HepG2 (cell line): ENCODE data around the gene SPATA25. TPM values are rescaled to one million over a fixed set of nuclear protein-coding genes. Genes with fewer than 3 reads are reported as not detected.

ENCODE experiments used
- AKNA ChIP-seq: sonication (generic); formaldehyde crosslinking; IDR thresholded peaks from 2 replicates; pipeline ENCODE4 v1.4.0; 2020; ENCODE audit warnings: missing genetic modification reagents, borderline replicate concordance
- CREB1 ChIP-seq, 2 experiments: fragments of 450-650 bp in 1 of 2; IDR thresholded peaks; 2 replicates each; pipeline ENCODE4 v1.6.1; 2016 to 2017; ENCODE audit warnings: control low read depth in 1 of 2, mild to moderate bottlenecking in 1 of 2, missing compliant biosample characterization in 1 of 2, missing genetic modification characterization in 1 of 2
- GLI4 ChIP-seq: sonication (generic); formaldehyde crosslinking; IDR thresholded peaks from 2 replicates; pipeline ENCODE4 v1.5.1; 2020; ENCODE audit warnings: missing genetic modification reagents, mild to moderate bottlenecking, moderate library complexity, borderline replicate concordance
- JUND ChIP-seq: sonication (generic); formaldehyde crosslinking; IDR thresholded peaks from 2 replicates; pipeline ENCODE4 v1.8.0; 2022; ENCODE audit warnings: mild to moderate bottlenecking, missing genetic modification reagents
- KLF11 ChIP-seq: IDR thresholded peaks from 2 replicates; pipeline ENCODE4 v1.6.1; 2016; ENCODE audit warnings: missing compliant biosample characterization
- NFAT5 ChIP-seq: sonication (generic); formaldehyde crosslinking; IDR thresholded peaks from 2 replicates; pipeline ENCODE4 v1.4.0; 2020; ENCODE audit warnings: missing genetic modification reagents
- RFX1 ChIP-seq: fragments of 450-650 bp; IDR thresholded peaks from 2 replicates; pipeline ENCODE4 v1.6.1; 2017
- SALL1 ChIP-seq: sonication (generic); formaldehyde crosslinking; IDR thresholded peaks from 2 replicates; pipeline ENCODE4 v1.8.0; 2022; ENCODE audit warnings: mild to moderate bottlenecking, missing genetic modification reagents
- ZBTB25 ChIP-seq: IDR thresholded peaks from 2 replicates; pipeline ENCODE4 v1.6.1; 2018; ENCODE audit warnings: missing genetic modification reagents
- ZSCAN20 ChIP-seq: sonication (generic); formaldehyde crosslinking; IDR thresholded peaks from 2 replicates; pipeline ENCODE4 v1.4.0; 2020; ENCODE audit warnings: missing genetic modification reagents, mild to moderate bottlenecking, borderline replicate concordance
- ZSCAN9 ChIP-seq: IDR thresholded peaks from 2 replicates; pipeline ENCODE4 v1.6.1; 2016; ENCODE audit warnings: borderline replicate concordance
- polyA plus RNA-seq, 8 experiments: library from polyadenylated mRNA; depleted of rRNA in 3 of 8; stranded (reverse) in 7 of 8; unstranded in 1 of 8; fragments of >200 nt; fragmentation: Illumina TruSeq in 4 of 8; extraction: Trizol in 4 of 8; gene quantifications; 2 replicates each; pipeline versions ENCODE4 v1.2.1 to v1.2.3, GENCODE V29; 2011 to 2016; ENCODE audit warnings: low read depth in 4 of 8, missing spikeins in 1 of 8, mixed read lengths in 1 of 8; ENCODE audit not compliant: insufficient read depth in 1 of 8
- total RNA-seq, 5 experiments: library from RNA; depleted of rRNA; stranded (reverse); fragments of >200 nt; fragmentation: Illumina TruSeq; extraction: Trizol; gene quantifications; 2 replicates each; pipeline ENCODE4 v1.2.3, GENCODE V29; 2016; ENCODE audit warnings: low read depth in 1 of 5
- TF ChIP-seq, protein P1 (sequence below): sonication (generic); formaldehyde crosslinking; IDR thresholded peaks from 2 replicates; pipeline ENCODE4 v1.9.0; 2022; ENCODE audit warnings: low read depth, missing genetic modification reagents
- TF ChIP-seq, protein P2 (sequence below): sonication (generic); formaldehyde crosslinking; IDR thresholded peaks from 2 replicates; pipeline ENCODE4 v1.5.0; 2020; ENCODE audit warnings: mild to moderate bottlenecking, missing genetic modification reagents

Gene SPATA25
- total and polyA plus RNA-seq, 2 of the 13 experiments (the other 11 are each of a cell fraction or from before 2014, with no cell fraction given) = 4.8 to 7.6 TPM

DNA sequence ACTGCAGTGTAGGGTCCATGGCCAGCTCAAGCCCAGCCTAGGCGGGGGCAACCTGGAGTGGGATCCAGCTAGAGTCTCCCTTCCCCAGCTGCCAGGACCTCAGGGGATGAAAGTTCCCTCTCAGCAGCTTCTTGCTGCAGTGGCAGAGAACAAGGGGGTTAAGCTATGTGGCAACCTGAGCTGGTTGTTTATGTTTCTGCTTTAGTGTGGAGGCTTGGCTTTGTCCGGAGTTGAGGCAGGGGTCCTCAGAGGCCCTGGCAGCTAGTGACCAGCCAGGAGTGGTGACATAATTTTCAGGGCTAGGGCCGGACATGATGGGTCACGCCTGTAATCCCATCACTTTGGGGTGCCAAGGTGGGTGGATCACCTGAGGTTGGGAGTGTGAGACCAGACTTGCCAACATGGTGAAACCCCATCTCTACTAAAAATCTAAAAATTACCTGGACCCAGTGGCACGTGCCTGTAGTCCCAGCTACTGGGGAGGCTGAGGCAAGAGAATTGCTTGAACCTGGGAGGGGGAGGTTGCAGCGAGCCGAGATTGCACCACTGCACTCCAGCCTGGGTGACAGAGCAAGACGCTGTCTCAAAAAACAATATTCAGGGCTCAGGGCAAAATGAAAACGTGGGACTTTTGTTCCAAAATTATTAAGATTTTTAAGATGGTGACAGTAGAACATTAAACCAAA is 38.5 kb upstream of the SPATA25 start (continued):
- TF ChIP-seq NFAT5 (CRISPR knock-in tag) (0 out of 2 replicates have a peak, but pooled peaks have one; percentile 27), CREB1 (IDR thresholded peaks at IDR 0.05) (no peak), CREB1 (CRISPR knock-in tag; IDR thresholded peaks at IDR 0.05) (no peak), RFX1 (no peak), GLI4 (CRISPR knock-in tag) (no peak), ZBTB25 (CRISPR knock-in tag) (0 out of 2 replicates have a peak, but pooled peaks have one; percentile 14), ZSCAN20 (CRISPR knock-in tag) (no peak), AKNA (CRISPR knock-in tag) (0 out of 2 replicates have a peak, but pooled peaks have one; percentile 54), KLF11 (CRISPR knock-in tag) (no peak), ZSCAN9 (CRISPR knock-in tag) (no peak), JUND (CRISPR knock-in tag) (no peak), SALL1 (CRISPR knock-in tag) (peak; percentile 57)
- TF ChIP-seq, protein P1, sequence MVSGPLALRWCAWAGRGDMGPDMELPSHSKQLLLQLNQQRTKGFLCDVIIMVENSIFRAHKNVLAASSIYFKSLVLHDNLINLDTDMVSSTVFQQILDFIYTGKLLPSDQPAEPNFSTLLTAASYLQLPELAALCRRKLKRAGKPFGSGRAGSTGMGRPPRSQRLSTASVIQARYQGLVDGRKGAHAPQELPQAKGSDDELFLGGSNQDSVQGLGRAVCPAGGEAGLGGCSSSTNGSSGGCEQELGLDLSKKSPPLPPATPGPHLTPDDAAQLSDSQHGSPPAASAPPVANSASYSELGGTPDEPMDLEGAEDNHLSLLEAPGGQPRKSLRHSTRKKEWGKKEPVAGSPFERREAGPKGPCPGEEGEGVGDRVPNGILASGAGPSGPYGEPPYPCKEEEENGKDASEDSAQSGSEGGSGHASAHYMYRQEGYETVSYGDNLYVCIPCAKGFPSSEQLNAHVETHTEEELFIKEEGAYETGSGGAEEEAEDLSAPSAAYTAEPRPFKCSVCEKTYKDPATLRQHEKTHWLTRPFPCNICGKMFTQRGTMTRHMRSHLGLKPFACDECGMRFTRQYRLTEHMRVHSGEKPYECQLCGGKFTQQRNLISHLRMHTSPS = no peak
- TF ChIP-seq, protein P2, sequence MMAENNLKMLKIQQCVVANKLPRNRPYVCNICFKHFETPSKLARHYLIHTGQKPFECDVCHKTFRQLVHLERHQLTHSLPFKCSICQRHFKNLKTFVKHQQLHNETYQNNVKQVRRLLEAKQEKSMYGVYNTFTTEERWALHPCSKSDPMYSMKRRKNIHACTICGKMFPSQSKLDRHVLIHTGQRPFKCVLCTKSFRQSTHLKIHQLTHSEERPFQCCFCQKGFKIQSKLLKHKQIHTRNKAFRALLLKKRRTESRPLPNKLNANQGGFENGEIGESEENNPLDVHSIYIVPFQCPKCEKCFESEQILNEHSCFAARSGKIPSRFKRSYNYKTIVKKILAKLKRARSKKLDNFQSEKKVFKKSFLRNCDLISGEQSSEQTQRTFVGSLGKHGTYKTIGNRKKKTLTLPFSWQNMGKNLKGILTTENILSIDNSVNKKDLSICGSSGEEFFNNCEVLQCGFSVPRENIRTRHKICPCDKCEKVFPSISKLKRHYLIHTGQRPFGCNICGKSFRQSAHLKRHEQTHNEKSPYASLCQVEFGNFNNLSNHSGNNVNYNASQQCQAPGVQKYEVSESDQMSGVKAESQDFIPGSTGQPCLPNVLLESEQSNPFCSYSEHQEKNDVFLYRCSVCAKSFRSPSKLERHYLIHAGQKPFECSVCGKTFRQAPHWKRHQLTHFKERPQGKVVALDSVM (CRISPR knock-in tag) = no peak; the same call in none of the 2 replicates
